T-helper 2 cell treated with Interferon-gamma antibody and Interleukin-4, amounts not matched to agents 100 ng/mL and 5 ng/mL, for 36 hours (primary cell): ENCODE results near the gene TIMM17A. TPM values are rescaled to one million over a fixed set of nuclear protein-coding genes. Genes with fewer than 3 reads are reported as not detected.

Experiments used
- intact Hi-C: fragments of 100-400 bp; cut with micrococcal nuclease; formaldehyde crosslinking; loops from one replicate; pipeline ENCODE4 v1.15.1; 2023
- total RNA-seq: library from RNA; stranded (reverse); gene quantifications from 2 replicates; pipeline ENCODE4 v1.2.3, GENCODE V29; 2022

Gene TIMM17A
- total RNA-seq, 1 donor from 2014 or later, result 63.0 TPM

DNA sequence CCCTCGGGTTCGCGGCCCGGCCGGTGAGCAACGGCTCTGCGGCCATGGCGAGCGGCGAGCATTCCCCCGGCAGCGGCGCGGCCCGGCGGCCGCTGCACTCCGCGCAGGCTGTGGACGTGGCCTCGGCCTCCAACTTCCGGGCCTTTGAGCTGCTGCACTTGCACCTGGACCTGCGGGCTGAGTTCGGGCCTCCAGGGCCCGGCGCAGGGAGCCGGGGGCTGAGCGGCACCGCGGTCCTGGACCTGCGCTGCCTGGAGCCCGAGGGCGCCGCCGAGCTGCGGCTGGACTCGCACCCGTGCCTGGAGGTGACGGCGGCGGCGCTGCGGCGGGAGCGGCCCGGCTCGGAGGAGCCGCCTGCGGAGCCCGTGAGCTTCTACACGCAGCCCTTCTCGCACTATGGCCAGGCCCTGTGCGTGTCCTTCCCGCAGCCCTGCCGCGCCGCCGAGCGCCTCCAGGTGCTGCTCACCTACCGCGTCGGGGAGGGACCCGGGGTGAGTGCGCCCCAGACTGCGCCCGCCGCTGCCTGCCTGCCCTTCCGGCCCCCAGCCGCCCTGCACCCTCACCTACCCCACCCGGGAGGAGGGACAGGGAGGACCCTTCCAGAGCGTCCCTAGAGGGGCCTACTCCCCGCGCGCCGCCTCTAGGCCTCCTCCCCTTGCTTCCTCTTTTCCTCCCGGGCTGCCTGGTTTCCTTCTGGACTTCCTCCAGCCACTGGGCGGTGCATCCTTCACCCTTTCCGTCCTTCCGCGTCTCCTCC is 27.5 kb downstream of the TIMM17A start, which contains the start of gene RNPEP:
Gene RNPEP, plus strand, starts transcription at position 26 of the 757 bp plus-strand sequence. Its CDS starts 19 bp downstream, at position 45.
- intact Hi-C loops, result loop anchor here (1.0 to 5.0 kb wide), 2 partner anchors 28 to 156 kb away; partner anchors contain the start of genes IPO9 and TIMM17A

DNA sequence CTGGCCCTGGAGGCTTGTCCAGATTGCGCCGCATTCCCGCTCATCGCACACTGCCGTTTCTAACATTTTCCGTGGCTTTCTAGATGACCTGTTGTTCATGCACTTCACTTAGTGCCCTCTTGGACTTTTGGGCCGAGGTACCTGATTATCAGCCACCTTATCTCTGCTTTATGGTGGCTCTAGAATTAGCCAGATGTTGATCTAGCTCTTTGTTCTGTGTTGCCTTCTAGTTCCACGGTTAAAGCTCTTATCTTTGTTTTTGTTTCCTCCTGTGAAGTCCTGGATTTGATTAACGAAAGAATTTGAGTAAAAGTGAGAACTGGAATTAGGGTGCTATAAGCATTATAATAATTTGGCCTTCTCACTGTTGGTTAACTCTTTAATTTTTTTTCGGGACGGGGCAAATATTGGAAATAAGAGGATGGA is 28.1 kb downstream of the TIMM17A start:
- intact Hi-C loops, result loop anchor here (1.0 to 5.0 kb wide), 2 partner anchors 28 to 156 kb away; partner anchors contain the start of genes IPO9 and TIMM17A

DNA sequence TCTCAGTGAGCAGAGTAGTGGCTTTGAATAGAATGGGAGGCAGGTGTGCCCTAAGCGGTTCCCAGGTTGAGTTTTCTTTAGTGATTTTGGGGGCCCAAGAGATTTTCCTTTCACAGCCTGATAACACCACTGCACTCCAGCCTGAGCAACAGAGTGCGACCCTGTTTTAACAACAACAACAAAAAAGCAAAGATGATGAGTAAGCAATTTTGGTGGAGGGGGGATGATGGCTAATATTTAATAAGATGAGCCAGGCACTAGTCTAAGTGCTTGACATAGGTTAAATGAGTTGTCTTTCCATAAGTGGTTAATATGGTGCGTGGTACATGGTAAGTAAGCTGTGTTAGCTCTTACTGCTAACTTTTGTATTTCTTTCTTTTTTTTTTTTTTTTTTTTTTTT is 29.1 kb downstream of the TIMM17A start:
- intact Hi-C loops, result loop anchor here (5.0 kb wide), 1 partner anchor 157 kb away; the partner anchor contains the start of gene IPO9

DNA sequence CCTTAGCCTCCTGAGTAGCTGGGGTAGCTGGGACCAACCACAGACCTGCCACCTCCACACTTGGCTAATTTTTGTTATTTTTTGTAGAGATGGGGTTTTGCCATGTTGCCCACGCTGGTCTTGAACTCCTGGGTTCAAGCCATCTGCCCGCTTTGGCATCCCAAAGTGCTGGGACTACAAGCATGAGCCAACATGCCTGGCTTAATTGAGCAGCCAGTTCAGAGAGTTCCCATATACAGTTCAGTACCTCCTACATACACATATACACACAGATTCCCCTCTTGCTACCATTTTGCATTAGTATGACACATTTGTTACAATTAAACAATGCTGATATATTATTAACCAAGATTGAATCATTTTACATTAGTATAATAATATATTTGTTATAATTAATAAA is 30.1 kb downstream of the TIMM17A start:
- intact Hi-C loops, result no loop called here

DNA sequence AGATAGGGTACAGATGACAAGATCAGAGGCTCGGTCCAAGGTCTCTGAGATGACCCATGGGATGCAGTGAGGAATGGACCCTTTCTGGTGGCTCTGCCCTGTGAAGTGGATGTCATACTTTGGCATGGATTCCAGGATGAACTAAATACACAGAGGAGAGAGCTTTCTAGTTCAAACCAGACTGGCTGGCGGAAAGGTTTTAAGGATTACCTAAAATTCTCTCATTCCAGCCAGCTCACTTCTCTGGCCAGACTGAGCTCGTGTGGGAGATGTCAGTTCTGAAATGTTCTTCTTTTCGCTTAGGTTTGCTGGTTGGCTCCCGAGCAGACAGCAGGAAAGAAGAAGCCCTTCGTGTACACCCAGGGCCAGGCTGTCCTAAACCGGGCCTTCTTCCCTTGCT is 33.3 kb downstream of the TIMM17A start:
- intact Hi-C loops, result no loop called here

DNA sequence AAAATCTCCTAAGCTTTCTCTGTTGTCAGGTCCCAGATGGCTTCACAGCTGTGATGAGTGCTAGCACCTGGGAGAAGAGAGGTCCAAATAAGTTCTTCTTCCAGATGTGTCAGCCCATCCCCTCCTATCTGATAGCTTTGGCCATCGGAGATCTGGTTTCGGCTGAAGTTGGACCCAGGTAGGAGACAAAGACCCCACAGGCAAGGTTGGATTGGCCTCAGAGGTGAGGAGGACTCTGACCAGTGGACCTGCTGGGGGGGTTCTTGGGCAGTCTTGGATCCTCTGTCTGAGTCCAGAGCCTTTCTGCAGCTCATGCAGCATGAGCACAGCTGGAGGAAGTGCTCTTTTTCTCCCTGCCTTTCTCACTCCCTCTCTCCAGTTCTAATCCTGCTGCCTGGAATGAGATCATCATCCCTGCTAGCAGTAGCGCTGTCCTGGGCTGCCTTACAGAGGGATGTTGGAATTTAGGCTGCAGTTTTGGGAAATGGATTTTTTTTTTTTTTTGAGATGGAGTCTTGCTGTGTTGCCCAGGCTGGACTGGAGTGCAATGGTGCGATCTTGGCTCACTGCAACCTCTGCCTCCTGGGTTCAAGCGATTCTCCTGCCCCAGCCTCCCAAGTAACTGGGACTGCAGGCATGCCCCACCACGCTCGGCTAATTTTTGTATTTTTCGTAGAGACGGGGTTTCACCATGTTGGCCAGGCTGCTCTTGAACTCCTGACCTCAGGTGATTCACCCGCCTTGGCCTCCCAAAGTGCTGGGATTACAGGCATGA is 34.2 kb downstream of the TIMM17A start:
- intact Hi-C loops, result no loop called here

DNA sequence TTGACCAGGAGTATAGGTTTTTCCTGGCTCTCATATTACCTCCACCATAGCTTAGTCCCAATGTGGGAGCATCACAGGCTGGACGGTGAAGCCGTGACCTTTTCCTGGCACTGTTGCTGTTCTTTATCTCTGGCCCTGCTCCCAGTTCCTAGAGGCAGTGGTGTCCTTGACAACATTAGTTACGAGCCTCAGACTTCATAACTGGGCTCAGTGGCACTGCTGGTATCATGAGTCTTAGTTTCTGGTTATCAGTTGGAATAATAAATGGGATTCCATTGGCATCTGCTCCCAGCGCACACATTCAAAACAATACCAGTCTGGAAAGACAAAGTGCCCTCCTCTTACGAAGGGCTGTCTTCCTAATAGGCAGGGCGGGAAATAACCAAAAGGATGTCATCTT is 35.1 kb downstream of the TIMM17A start:
- intact Hi-C loops, result no loop called here

DNA sequence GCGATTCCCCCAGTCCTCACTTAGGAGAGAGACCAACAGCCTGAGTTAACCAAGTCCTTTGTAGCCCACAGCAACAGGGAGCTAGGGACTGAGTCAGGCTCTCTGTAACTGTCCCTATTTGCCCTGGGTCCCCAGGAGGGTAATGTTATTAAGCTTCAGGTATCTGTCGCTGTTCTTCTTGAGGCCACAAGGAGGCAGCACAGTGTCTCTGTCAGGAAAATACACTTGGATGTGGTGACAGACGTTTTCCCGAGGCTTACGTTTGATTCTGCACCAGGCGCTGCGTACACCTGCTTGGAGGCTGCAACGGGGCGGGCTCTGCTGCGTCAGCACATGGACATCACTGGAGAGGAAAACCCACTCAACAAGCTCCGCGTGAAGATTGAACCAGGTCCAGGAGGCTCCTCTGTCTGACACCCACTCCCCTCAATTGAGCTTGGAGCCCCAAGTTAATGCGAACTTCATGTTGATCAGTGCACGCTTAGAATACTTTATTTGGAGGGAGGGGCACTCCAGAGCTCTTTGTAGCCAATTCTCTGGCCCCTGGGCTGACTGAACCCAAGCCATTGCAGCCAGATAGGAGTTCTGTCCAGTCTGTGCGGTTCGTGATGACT is 44.4 kb downstream of the TIMM17A start:
- intact Hi-C loops, result loop anchor here (1.0 kb wide), 1 partner anchor 136 kb away; no protein-coding TSS in a partner anchor

DNA sequence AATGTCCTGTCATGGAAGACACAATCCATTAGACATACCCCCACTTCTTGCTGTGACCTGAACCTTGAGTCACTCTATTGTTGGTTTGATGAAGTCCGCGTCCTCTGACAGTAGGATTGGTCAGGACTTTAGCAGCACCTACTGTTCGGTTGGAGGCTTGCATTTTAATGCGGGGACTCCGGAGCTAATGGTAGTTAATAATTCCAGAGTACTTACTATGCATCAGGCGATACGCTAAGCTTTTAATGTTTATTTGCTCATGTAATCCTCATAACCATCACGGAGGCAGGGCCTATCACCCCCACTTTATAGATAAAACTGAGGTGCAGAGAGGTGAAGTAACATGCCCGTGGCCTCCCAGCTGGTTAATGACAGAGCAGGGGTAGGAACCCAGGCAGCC is 47.2 kb downstream of the TIMM17A start:
- intact Hi-C loops, result no loop called here

DNA sequence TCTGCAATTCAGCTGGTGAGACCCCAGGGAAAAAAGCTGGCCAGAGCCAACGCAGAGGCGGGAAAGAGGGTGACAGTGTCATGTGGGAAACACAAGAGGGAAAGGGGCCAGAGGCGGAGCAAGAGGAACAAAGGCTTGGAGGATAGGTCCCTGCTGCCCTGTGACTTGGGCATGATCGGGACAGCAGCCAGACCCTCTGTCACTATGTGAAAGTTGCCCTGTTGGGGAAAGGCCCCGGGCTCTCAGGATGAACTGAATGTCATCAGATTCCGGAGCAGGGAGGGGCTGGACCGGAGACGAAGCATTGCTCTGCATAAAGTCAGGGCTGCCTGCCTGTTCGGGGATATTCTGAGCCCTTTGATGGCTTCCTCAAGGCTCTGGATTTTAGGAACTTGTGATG is 49.4 kb downstream of the TIMM17A start:
- intact Hi-C loops, result no loop called here

DNA sequence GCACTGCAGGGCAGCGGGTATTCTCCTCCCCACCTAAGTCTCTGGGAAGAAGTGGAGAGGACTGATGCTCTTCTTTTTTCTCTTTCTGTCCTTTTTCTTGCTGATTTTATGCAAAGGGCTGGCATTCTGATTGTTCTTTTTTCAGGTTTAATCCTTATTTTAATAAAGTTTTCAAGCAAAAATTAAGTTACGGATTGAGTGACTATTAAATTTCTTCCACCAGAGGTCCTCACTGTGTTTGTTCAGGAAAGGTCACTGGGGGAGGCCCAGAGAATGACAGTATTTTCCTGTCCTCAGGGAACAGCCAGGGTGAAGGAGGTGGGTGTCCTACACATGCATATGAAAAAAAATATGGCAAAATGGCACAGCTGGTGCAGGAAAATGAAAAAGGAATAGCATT is 50.7 kb downstream of the TIMM17A start:
- intact Hi-C loops, result no loop called here

DNA sequence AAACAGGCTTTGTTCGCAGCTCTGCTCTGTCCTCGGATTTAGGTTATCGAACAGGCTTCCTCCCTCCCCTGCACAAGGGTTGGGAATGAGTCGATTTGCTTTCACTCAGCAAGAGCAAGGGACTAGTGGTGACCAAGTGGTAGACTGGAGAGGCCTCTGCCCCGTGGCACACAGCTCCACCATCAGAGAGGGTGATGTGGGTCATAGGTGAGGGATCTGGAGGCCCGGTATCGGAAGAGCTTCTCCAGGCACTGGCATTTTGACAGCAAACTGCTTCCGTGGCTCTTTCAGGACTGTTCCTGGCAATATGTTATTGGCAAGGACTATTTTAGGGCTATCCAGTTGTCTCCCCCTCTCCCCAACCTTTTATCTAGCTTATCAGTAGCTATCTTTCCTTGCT is 52.0 kb downstream of the TIMM17A start:
- intact Hi-C loops, result no loop called here

DNA sequence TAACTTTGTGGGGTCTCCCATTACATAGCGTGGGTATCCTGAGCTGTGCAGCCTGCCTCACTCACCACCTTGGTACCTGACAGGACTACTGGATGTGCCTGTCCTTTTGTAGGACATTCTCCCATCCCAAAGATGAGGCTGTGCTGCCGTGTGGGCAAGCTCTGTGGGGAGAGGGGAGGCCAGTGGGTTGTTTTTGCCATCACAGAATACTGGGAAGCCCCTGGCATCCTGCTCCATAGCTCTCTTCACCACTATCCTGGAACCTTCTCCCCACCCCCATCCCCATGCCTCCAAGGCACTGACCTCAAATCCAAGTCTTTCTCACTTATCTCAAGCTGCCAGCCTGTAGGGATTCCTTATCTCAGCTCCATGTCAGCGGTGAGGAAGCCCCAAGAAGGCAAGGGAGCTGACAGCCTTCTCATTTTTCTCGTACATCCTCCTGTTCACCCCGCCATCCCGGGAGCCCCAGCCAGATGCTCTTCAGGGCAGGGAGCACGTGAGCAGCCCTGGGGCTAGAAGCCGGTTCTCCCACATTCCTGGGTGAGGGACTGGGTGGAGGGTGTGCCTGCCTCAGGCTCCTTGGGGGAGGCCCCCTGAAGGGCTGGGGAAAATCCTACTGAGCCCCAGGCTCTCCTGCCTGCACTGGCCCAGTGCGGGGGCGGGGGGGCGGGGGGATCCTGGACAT is 52.6 kb downstream of the TIMM17A start:
- intact Hi-C loops, result no loop called here

DNA sequence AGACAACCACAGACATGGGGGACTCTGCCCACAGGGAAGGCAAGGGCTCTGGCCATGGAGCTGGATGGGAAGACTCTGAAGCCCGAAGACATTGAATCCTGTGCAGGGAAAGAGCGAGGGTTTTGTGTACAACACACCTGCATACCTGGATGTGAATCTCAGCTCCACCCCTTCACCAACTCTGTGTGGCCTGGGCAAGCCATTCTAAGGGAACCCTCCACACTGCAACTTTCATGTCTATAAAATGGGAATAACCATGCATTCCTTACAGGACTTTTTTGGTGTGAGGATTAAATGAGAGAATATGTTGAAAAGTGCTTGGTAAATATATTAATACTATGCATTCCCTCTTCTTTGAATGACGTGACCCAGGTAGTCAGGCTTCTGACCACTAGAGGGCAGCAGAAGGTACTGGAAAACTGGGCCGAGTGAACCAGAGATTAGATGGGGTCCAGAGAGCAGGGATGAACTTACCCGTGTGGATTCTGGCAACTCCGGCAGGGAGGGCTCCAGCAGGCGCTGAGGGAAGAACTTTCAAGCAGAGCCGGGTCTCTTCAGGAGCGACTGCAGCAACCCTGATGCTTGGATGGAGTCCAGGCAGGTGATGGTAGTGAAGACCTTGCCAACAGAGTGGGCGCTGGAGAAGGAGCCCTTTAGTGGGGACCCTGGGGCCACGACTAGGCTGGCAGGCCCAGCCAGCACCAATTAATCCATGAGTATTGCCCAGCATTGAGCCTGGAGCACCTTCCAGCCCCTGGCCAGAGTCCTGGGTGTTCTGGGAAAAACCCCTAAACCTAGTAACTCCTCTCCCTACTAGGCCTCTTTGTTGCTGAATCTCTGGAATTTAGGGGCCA is 54.2 kb downstream of the TIMM17A start:
- intact Hi-C loops, result loop anchor here (1.0 kb wide), 1 partner anchor 126 kb away; no protein-coding TSS in a partner anchor

DNA sequence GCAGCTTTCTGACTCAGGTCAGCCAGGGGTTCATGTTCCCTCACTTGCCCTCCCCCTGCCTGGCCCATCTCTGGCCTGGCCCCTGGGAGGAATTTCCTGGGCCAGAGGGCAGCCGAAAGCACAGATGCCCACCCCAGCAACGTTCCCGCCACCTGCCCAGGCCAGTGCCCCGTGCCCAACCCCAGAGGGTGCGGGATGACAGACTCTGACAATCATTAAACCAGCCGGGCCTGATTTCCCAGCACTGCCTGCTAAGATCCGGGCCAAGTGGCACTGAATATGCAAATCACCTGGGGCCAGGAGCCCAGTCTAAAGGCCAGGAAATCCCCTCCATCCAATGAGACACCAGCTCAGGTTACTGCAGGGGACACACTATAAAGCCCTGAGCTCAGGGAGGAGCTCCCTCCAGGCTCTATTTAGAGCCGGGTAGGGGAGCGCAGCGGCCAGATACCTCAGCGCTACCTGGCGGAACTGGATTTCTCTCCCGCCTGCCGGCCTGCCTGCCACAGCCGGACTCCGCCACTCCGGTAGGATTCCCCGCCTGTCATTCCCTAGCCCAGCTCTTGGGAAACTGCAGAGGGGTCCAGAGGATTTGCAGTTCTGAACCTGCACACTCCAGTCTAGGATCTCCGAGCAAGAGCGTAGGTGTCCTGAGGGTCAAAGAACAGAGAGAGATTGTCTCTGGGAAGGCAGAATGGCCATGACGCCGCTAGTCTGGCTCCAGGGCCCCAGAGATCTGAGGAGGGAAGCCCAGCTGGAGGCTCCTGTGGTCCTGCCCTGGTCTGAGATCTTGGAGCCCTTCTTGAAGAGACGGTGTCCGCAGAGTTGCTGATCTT is 55.1 kb downstream of the TIMM17A start, which contains the start of gene ELF3:
Gene ELF3, plus strand, starts transcription at position 408 of the 836 bp plus-strand sequence. CDS start 550 bp downstream, outside the sequence.
- intact Hi-C loops, result no loop called here

DNA sequence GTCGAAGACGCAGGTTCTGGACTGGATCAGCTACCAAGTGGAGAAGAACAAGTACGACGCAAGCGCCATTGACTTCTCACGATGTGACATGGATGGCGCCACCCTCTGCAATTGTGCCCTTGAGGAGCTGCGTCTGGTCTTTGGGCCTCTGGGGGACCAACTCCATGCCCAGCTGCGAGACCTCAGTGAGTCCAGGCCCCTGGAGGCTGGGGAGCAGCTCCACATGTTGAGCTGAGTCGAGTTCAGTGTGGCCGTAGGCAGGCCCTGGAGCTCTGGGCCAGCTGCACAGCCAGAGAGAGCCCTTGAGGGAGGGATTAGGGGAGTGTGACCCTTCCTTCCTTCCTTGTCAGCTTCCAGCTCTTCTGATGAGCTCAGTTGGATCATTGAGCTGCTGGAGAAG is 56.7 kb downstream of the TIMM17A start:
- intact Hi-C loops, result no loop called here

DNA sequence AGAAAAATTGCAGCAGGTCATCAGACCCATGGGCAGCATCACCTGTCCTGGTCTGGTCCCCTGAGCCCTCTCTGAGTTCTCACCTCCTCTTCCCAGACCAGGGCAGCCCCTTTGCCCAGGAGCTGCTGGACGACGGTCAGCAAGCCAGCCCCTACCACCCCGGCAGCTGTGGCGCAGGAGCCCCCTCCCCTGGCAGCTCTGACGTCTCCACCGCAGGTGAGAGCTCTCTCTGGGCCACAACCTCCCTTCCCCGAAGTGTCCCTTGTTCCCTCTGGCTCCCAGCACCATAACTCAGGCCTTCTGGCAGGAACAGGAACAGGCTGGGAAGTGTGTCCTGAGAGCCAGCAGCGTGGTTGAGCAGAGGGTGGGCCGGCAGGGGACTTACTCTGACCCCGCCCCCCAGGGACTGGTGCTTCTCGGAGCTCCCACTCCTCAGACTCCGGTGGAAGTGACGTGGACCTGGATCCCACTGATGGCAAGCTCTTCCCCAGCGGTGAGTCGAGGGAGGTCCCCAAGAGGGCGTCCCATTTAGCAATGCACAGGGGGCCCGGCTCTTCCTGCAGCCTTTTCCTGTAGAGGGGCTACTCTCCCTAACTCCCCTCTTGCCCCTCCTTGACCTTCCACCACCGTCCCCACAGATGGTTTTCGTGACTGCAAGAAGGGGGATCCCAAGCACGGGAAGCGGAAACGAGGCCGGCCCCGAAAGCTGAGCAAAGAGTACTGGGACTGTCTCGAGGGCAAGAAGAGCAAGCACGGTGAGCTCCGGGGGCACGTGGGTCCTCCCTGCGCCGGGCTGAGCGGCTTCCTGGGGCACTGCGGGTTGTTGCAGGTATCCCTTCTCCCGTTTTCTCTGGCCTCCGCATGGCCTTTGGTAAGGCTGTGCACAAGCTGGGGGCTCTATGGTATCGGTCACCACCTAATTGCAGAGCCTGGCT is 57.5 kb downstream of the TIMM17A start:
- intact Hi-C loops, result no loop called here

DNA sequence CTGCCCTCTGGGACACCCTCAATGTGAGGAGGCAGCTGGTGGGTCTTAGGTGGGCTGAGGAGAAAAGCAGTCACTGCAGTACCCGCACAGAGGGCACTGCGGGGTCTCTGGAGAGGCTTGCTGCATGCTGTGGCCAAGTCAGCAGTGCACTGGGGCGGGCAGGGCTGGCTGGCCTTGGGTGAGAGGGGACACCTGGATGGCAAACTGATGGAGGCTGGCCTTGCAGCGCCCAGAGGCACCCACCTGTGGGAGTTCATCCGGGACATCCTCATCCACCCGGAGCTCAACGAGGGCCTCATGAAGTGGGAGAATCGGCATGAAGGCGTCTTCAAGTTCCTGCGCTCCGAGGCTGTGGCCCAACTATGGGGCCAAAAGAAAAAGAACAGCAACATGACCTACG is 58.3 kb downstream of the TIMM17A start:
- intact Hi-C loops, result no loop called here
